Measurements from ENCODE around the gene WDR91. TPM values are rescaled to one million over a fixed set of nuclear protein-coding genes. Genes with fewer than 3 reads are reported as not detected.

Gene WDR91
- total RNA-seq: 10 to 100 TPM in 1 of 2 donors, 1 to 10 TPM in 1; 9.2 to 11.3 TPM
- long read RNA-seq, donor 1, full-length matches to known transcripts: 1 of 9 reads
- long read RNA-seq, donor 1, partial matches to known transcripts: 5 of 9 reads
- long read RNA-seq, donor 1, other reads (novel, unspliced or antisense): 3 of 9 reads
- long read RNA-seq, donor 2, full-length matches to known transcripts: 4 of 12 reads
- long read RNA-seq, donor 2, partial matches to known transcripts: 2 of 12 reads
- long read RNA-seq, donor 2, other reads (novel, unspliced or antisense): 6 of 12 reads

- DNase-seq (ENCODE audit: low spot score): peak; percentile 99
- intact Hi-C loops (cut with DNase I): no loop called here
Measured at GRCh38 chr7:135211179-135211945, at the start of gene WDR91. WDR91 (minus strand) TSS chr7:135211526; CDS start chr7:135211502, 24 bp downstream.

- intact Hi-C loops (cut with DNase I): no loop called here
- no peak for DNase-seq (ENCODE audit: low spot score)
Measured at GRCh38 chr7:135260470-135260869, 49.1 kb upstream of the WDR91 start.

- no peak for DNase-seq (ENCODE audit: low spot score)
- intact Hi-C loops (cut with DNase I): no loop called here
Measured at GRCh38 chr7:135259702-135260101, 48.4 kb upstream of the WDR91 start.

GRCh38 chr7:135258585-135258984 is 47.3 kb upstream of the WDR91 start:
- intact Hi-C loops (cut with DNase I): no loop called here
- DNase-seq (ENCODE audit: low spot score): no peak

- intact Hi-C loops (cut with DNase I): no loop called here
- DNase-seq (ENCODE audit: low spot score): no peak
Measured at GRCh38 chr7:135257790-135258189, 46.5 kb upstream of the WDR91 start.

- intact Hi-C loops (cut with DNase I): no loop called here
- peak; percentile 93 for DNase-seq (ENCODE audit: low spot score)
Measured at GRCh38 chr7:135253851-135254771, 42.8 kb upstream of the WDR91 start.

- intact Hi-C loops (cut with DNase I): no loop called here
- DNase-seq (ENCODE audit: low spot score): no peak
Measured at GRCh38 chr7:135251496-135252391, 40.4 kb upstream of the WDR91 start.

GRCh38 chr7:135248546-135248945 is 37.2 kb upstream of the WDR91 start:
- intact Hi-C loops (cut with DNase I): no loop called here
- DNase-seq (ENCODE audit: low spot score): no peak

- DNase-seq (ENCODE audit: low spot score): no peak
- intact Hi-C loops (cut with DNase I): no loop called here
Measured at GRCh38 chr7:135247746-135248471, 36.6 kb upstream of the WDR91 start.

GRCh38 chr7:135246191-135246825 is 35.0 kb upstream of the WDR91 start:
- intact Hi-C loops (cut with DNase I): no loop called here
- no peak for DNase-seq (ENCODE audit: low spot score)

- DNase-seq (ENCODE audit: low spot score): no peak
Measured at GRCh38 chr7:135245226-135246190, 34.2 kb upstream of the WDR91 start.

GRCh38 chr7:135242096-135242684 is 30.9 kb upstream of the WDR91 start:
- DNase-seq (ENCODE audit: low spot score): no peak
- intact Hi-C loops (cut with DNase I): no loop called here

More at GRCh38 chr7:135245226-135246190, 34.2 kb upstream of the WDR91 start:
- intact Hi-C loops (cut with DNase I): no loop called here

GRCh38 chr7:135240441-135240840 is 29.1 kb upstream of the WDR91 start:
- intact Hi-C loops (cut with DNase I): no loop called here
- no peak for DNase-seq (ENCODE audit: low spot score)

GRCh38 chr7:135239263-135239662 is 27.9 kb upstream of the WDR91 start:
- intact Hi-C loops (cut with DNase I): no loop called here
- no peak for DNase-seq (ENCODE audit: low spot score)

- no peak for DNase-seq (ENCODE audit: low spot score)
- intact Hi-C loops (cut with DNase I): no loop called here
Measured at GRCh38 chr7:135238112-135238744, 26.9 kb upstream of the WDR91 start.

GRCh38 chr7:135236727-135237126 is 25.4 kb upstream of the WDR91 start:
- intact Hi-C loops (cut with DNase I): no loop called here
- no peak for DNase-seq (ENCODE audit: low spot score)
